Activated CD4-positive, CD25-positive, alpha-beta regulatory T cell (primary cell): ENCODE data around the gene ATP6AP1.

Source experiments
- DNase-seq, 4 experiments: peaks; one replicate each; lab custom pipeline; 2025; lab: John Stamatoyannopoulos, UW

Gene ATP6AP1

GRCh38 chrX:154430479-154430878 lies 2.0 kb downstream of the ATP6AP1 start:
- DNase-seq, result no peak

- DNase-seq, result no peak
These were observed 2.4 kb downstream of the ATP6AP1 start for GRCh38 chrX:154430916-154431315.

GRCh38 chrX:154431341-154431740 lies 2.9 kb downstream of the ATP6AP1 start:
- no peak for DNase-seq

GRCh38 chrX:154432210-154432609 lies 3.7 kb downstream of the ATP6AP1 start:
- DNase-seq, result no peak

- no peak for DNase-seq
These were observed 5.1 kb downstream of the ATP6AP1 start for GRCh38 chrX:154433605-154434004.

GRCh38 chrX:154434394-154435168 lies 6.1 kb downstream of the ATP6AP1 start:
- DNase-seq, result no peak

GRCh38 chrX:154435171-154435733 lies 6.8 kb downstream of the ATP6AP1 start:
- no peak for DNase-seq

GRCh38 chrX:154436374-154436982 lies 8.0 kb downstream of the ATP6AP1 start:
- peak; percentile 18 to 43 (median 25) for DNase-seq

GRCh38 chrX:154436983-154437752 lies 8.7 kb downstream of the ATP6AP1 start, which contains the start of gene GDI1:
Gene GDI1, plus strand, starts transcription at chrX:154437154. Its CDS starts 101 bp downstream, at chrX:154437255.
- peak; percentile 18 to 43 (median 28) for DNase-seq

- DNase-seq, result no peak
These were observed 9.8 kb downstream of the ATP6AP1 start for GRCh38 chrX:154437971-154438893.

GRCh38 chrX:154439841-154440240 lies 11.4 kb downstream of the ATP6AP1 start:
- DNase-seq, result no peak

- no peak for DNase-seq
These were observed 12.3 kb downstream of the ATP6AP1 start for GRCh38 chrX:154440623-154441357.

- DNase-seq, result no peak
These were observed 13.1 kb downstream of the ATP6AP1 start for GRCh38 chrX:154441564-154441963.

- DNase-seq, result no peak
These were observed 13.7 kb downstream of the ATP6AP1 start for GRCh38 chrX:154441984-154442707.

GRCh38 chrX:154443479-154443910 lies 15.0 kb downstream of the ATP6AP1 start:
- DNase-seq, result no peak

GRCh38 chrX:154443992-154444754 lies 15.7 kb downstream of the ATP6AP1 start, which contains the start of gene FAM50A:
Gene FAM50A, plus strand, starts transcription at chrX:154444141. Its CDS starts 95 bp downstream, at chrX:154444236.
- DNase-seq, result peak; percentile 24 to 48 (median 43)

- DNase-seq, result no peak
These were observed 16.3 kb downstream of the ATP6AP1 start for GRCh38 chrX:154444755-154445246.

GRCh38 chrX:154445776-154446175 lies 17.3 kb downstream of the ATP6AP1 start:
- DNase-seq, result no peak

- no peak for DNase-seq
These were observed 18.0 kb downstream of the ATP6AP1 start for GRCh38 chrX:154446430-154446829.
